Measurements from ENCODE around the gene ULK4.
"Not testable (repeated sequence)": the region's sequence is repeated elsewhere in the genome, so short reads cannot be mapped to it uniquely, and the experiment has no call there.

Gene ULK4

DNA sequence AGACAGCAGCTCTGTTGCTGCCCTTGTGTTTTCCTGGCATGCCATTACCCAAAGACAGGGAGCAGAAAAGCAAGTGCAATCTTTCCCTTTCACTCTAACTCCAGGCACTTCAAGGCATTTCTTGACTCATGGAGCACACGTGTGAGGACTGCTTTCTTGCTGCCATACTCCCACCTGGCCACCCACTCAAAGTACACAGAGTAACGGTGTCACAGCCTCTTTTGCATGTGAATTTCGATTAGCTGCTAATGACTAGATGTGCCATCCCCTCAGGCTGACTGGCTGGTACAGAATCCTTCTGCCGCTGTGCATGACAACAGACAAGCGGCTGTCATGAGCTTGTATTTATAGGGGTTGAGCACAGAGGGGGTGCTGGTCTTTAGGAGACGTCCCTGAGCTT lies 382.0 kb downstream of the ULK4 start:
- DNase-seq (ENCODE audit: low spot score), result no peak

- DNase-seq (ENCODE audit: low spot score), result no peak
Measured at GRCh38 chr3:41578798-41579197, 383.1 kb downstream of the ULK4 start.

DNA sequence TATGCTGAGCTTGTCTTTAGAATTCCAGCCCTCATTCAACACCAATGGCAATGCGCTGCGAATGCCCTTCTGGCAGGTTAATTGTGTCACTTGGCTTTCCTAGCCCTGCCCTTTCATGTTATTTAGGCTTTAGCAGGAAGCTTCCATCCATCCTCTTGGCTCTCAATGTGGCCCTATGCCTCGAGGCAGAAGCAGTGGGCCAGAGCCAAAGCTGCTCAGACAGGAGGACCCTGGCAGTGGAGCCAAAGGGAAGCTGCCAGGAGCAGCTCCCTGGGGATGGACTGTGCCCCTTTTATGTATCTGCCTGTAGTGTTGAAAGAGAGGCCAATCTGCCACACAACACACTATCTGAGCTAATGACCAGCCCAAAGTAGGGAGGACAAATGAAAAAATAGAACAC lies 386.2 kb downstream of the ULK4 start:
- DNase-seq (ENCODE audit: low spot score), result peak; percentile 5

GRCh38 chr3:41574900-41575299 lies 387.0 kb downstream of the ULK4 start:
- DNase-seq (ENCODE audit: low spot score), result no peak

GRCh38 chr3:41573591-41573990 lies 388.3 kb downstream of the ULK4 start:
- DNase-seq (ENCODE audit: low spot score), result no peak

- DNase-seq (ENCODE audit: low spot score), result no peak
Measured at GRCh38 chr3:41572092-41572491, 389.8 kb downstream of the ULK4 start.

- DNase-seq (ENCODE audit: low spot score), result no peak
Measured at GRCh38 chr3:41569632-41570305, 392.1 kb downstream of the ULK4 start.

DNA sequence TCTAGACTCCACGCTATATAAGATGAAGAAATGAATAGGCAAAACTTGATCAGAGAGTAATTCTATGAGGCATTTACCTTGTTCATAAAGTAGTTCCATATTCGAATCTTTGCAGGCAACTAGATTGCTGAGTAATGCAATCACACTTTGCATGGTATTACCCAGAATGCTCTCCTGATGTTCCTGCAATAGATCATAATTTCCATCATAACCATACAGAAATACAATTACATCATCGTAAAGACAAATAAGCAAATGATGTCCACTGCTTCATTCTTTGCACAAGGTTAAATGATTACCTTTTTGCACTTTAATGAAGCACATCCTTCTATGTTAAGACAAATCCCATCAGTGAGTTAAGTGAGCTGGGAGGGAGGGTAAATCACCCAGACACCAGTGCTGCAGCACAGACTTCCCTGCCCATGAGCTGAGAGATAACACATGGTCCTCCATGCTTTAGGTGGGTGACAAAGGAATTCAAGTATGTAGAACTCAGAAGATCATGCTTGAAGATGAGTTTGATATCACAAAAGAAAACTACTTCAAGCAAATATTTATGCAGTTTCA lies 395.9 kb downstream of the ULK4 start:
- DNase-seq (ENCODE audit: low spot score), result no peak

GRCh38 chr3:41565003-41565402 lies 396.9 kb downstream of the ULK4 start:
- no peak for DNase-seq (ENCODE audit: low spot score)

GRCh38 chr3:41556245-41556644 lies 405.7 kb downstream of the ULK4 start:
- DNase-seq (ENCODE audit: low spot score), result not testable (repeated sequence)

DNA sequence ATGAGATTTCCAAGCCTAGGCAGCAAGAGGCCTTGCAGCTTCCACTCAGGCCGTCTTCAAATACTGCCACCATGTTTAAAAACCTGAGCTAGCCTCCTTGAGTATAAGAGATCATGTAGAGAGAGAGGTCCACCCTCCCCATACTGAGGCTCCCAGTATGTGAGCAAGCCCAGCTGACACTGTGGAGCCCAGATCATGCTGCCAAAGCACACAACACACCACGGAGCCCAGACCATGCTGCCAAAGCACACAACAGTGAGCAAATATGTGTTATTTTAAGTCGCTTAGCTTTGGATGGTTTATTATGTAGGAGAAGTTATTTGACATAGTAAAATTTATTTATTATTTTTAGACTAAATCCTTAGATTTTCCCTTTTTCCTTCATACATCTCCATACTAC lies 428.9 kb downstream of the ULK4 start:
- DNase-seq (ENCODE audit: low spot score), result no peak

DNA sequence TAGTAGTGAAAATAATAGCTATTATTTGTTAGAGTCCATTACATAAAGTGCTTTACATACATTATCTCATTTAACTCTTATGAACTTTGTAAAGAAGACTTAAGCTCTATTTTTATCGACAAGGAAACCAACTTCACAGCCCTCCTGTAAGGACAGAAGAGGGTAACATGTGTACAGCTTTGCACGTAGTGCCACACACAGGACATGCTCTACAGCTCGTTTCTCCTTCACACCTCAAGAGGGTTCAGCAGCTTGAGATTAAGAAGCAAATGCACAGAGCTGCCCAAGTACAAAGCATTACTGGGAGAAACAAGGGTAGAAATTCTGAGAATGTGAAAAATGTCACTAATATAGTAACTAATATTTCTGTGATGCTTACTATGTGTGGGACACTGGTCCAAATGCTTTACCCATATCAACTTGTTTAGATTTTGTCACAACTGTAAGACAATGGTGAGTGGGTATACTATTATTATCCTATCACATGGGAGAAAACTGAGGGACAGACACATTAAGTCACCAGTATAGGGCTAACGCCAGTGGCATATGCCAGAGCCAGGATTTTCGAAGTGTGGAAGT lies 434.8 kb downstream of the ULK4 start:
- no peak for DNase-seq (ENCODE audit: low spot score)

DNA sequence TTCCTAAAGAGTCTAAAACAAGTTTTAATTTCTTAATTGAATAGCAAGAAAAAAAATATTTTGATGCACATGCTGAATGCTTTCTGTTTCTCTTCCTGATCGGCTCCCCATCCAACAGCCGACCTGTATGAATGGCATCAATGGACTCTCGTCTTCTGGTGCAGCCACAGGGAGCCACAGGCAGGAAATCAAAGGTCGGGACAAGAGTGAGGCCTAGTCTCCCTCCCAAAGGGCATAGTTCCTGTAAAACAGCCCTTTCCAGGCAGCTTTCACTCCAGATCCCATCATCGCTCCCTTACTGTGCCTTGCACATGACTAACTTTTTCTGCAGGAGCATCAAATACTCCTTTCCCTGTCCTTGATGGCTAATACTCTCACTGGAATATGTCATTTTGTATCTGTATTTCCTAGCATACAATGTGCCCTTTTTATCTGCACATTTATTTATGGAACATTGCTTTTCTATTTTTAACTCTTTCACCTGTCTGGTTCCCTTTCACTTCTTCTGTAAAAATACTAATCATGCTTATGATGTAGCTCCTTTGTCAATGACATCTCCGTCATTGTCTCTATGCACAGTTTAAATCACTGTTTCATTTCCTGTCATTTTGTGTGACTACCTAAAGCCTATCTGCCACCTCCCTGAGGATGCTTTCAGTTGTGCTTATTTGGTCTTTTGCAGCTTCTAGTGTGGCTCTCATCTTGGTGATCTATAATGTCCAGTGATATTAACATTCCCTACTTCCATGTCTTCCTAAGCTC lies 436.4 kb downstream of the ULK4 start:
- no peak for DNase-seq (ENCODE audit: low spot score)

DNA sequence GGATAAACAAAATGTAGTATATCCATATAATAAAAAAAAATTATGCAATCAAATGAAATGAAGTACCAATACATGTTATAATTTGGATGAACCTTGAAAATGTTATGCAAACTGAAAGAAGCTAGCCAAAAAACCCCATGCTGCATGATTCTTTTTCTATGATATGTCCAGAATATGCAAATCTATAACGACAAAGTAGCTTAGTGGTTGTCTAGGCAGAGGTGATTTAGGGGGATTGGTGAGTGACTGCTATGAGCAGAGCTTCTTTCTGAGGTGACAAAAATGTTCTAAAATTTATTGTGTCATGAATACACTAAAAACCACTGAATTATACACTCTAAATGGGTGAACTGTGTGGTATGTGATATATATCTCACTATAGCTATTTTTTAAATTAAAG lies 438.0 kb downstream of the ULK4 start:
- no peak for DNase-seq (ENCODE audit: low spot score)

DNA sequence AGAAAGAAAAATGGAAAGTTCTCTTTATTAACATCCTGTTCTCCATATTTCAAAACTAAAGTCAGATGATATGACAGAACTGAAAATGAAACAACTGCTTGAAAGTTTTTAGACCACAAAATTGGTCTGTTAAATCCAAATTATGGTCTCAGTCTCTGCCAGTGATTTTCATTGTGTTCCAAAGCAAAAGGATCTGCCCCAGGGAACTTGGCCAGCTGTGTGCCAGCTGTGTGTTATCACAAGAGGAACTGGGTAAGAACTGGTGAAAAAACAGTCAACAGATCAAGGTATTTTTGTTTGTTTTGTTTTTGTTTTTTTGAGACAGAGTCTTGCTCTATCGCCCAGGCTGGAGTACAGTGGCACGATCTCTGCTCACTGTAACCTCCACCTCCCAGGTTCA lies 439.3 kb downstream of the ULK4 start:
- DNase-seq (ENCODE audit: low spot score), result no peak

DNA sequence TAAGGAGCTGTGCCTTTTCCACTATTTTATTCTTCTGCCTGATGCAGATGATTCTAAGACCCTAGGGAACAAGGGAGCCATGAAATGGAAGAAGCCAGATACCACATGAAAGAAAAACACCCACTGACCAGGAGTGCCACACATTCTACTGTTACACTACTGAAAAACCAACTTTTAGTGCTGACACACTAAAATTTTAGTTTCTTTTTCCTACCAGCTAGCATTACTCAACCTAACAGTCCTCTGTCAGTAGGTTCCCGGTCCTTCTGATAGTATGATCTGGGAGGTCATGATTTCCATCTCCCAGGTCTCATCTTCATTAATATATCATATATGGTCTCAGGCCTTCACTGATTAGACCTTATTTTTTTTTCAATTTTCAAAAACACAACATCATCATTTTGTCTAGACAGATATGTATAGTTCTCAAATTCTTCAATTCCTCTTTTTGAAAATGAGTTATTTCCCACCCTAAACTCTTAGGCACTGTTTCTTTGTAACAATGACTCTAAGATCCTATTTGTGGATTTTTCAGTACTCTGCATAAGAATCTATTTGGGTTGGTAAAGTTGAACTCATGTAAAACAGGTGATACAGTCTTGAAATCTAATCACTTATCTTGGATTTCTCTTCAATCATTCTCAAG lies 440.8 kb downstream of the ULK4 start:
- no peak for DNase-seq (ENCODE audit: low spot score)

DNA sequence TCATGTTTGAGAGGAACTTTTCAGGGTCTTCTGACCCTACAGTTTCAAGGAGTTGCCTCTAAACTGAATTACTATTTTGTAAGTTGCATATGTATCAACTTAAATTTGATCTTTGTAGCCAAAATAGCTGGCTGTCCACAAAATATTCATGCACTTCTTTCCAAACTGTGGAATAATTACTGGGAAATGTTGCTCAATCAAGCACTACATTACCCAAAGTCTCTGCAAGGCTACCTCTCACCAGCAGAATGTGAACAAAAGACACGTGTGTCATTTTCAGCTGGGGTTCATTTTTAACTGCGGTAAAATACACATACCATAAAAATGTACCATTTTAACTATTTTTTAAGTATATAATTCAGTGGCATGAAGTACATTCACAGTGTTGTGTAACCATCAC lies 442.2 kb downstream of the ULK4 start:
- DNase-seq (ENCODE audit: low spot score), result no peak

- DNase-seq (ENCODE audit: low spot score), result no peak
Measured at GRCh38 chr3:41518626-41519025, 443.3 kb downstream of the ULK4 start.

- DNase-seq (ENCODE audit: low spot score), result no peak
Measured at GRCh38 chr3:41508063-41508696, 453.7 kb downstream of the ULK4 start.

- DNase-seq (ENCODE audit: low spot score), result no peak
Measured at GRCh38 chr3:41507336-41508062, 454.4 kb downstream of the ULK4 start.

- DNase-seq (ENCODE audit: low spot score), result no peak
Measured at GRCh38 chr3:41503998-41504623, 457.8 kb downstream of the ULK4 start.
